DMS153 (cell line): ENCODE measurements around the gene EMSY.
"Not testable (repeated sequence)": the region's sequence is repeated elsewhere in the genome, so short reads cannot be mapped to it uniquely, and the experiment has no call there.

Experiments
- DNase-seq: peaks from one replicate; lab custom pipeline; 2025; lab: John Stamatoyannopoulos, UW

EMSY gene

DNA sequence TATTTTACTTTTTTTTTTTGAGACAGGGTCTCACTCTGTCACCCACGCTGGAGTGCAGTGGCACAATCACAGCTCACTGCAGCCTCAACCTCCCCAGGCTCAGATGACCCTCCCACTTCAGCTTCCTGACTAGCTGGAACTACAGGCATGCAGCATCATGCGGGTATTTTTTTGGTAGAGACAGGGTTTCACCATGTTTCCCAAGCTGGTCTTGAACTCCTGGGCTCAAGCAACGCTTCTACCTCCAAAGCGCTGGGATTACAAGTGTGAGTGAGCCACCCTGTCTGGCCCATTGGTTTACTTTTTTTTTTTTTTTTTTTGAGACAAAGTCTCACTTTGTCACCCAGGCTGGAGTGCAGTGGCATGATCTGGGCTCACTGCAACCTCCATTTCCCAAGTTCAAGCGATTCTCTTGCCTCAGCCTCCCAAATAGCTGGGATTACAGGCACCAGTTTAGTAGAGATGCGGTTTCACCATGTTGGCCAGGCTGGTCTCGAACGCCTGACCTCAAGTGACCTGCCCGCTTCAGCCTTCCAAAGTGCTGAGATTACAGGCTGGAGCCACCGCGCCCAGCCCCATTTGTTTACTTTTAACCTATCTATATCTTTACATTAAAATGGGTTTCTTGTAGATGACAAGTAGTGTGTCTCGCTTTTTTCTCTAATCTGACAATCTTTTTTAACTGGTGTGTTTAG lies 127.5 kb downstream of the EMSY start:
- not testable (repeated sequence) for DNase-seq

DNA sequence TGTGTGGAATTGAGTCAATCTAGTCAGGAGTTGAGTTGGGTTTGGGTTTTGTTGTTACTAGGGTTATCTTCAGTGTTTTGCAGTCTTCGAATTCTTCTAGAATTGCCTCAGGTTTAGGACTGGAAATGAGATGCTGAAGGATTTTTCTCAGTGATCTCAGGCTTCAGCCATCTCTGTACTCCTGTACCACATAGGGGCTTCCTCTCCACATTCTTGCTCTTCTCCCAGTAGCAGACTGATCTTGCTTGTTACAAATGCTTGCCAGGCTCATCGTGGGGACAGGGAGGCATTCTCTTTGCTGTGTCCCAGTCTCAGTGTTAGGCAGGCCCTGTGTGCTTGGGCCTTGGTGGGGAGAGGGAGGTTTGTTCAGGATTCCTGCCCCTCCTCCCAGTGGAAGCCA lies 129.6 kb downstream of the EMSY start:
- no peak for DNase-seq

- DNase-seq: no peak
Observed at GRCh38 chr11:76574879-76575278, 130.1 kb downstream of the EMSY start.

GRCh38 chr11:76577226-76577920 lies 132.6 kb downstream of the EMSY start:
- no peak for DNase-seq

DNA sequence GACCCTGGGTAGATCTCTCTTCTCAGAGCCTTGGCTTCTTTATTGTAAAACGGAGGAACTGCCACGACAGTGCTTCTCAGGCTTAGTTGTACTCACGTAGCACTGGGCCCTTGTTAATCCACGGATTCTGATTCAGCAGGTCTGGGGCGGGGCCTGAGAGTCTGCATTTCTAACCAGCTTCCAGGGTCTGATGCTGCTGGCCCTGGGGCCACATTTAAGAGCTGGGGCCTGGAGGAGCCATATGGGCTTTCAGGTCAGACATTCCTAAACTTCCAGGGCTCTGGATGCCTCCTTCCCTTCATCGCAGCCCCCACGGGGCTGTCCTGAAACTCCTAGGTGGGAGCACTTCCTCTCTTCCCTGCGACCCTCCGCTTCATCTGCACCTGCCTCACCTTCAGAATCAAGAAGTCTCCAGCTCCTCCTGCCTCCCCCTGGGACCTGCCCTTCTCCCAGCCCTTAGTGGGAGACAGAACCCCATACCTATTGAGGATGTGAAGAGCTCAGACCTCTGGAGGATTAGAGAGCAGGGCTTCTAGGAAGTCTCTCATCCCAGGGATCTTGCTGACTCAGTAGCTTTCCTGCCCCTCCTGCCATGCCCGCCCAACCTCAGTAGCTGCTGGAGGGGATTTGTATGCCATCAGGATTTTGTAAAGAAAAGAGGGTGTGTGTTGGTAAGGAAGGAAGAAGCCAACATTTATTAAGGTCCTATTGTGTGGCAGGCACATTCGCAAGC lies 133.3 kb downstream of the EMSY start:
- DNase-seq: no peak

DNA sequence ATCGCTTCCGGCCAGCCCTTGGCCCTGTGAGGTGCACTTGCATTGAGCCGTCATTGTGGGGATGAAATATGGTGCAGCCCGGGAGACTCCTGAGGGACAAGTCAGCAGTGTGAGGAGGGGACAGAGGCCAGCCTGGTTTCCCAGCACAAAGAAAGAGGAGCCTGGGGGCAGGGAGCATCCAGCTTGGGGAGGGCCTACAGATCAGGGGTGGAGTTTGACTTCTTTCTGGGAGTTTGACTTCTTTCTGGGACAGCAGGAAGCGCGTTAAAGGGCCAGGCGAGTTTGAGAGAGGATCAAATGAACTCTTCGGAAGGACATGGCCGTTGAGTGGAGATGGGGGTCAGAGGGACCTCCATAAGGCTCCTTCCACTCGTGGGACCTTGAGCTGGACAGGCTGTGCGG lies 133.8 kb downstream of the EMSY start:
- no peak for DNase-seq

DNA sequence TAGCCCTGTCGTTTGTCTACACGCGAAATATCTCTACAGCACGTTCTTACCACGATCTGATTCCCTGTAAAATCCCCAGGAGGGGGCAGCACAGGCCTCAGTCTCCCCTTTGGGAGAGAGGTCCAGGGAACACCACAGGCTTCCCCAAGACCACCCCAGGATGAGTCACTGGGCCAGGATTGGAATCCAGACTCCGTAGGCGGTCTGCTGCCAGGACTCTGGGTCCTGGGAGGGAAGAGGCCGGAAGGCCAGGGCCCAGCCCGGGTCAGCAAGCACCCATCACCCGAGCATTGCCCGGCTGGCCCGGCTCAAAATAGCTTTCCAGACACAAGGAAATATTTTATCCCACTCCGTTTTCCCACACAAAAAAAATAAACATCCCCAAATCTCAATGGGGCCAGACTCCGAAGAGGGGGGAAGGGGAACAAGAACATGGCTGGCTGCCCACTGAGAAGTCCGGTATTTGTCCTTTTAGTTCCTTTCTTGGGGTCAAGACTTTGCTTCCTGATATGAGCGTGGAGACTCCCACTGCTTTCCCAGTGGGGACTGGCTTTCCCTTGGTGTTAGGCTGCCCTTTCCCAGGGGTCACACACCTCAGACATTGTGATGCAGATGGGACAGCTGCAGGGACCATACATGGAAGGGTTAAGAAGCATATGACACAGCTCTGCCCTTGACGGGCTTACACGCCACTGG lies 134.4 kb downstream of the EMSY start:
- no peak for DNase-seq

DNA sequence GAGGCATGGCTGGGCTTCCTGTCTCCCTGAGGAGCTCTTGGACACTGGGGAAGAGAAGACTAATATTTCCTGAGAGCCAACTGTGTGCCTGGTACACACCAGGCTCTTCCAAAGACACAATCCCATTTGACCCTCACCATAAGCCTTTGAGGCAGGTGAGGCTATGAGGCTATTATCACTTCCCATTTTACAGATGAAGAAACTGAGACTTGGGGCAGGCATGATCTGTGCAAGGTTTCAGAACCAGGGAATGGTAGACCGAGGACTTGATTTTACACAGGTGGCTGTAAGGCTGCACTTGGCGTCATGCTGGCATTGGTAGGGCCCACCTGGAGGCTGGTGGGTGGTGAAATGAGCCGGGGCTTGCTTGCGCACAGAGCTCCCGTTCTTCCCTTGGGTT lies 134.9 kb downstream of the EMSY start:
- no peak for DNase-seq

DNA sequence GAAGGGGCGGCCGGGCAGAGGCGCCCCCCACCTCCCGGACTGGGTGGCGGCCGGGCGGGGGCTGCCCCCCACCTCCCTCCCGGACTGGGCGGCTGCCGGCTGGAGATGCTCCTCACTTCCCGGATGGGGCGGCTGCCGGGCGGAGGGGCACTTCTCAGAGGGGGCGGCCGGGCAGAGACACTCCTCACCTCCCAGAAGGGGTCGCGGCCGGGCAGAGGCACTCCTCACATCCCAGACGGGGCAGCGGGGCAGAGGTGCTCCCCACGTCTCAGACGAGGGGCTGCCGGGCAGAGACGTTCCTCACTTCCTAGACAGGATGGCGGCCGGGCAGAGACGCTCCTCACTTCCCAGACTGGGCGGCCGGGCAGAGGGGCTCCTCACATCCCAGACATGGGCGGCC lies 137.7 kb downstream of the EMSY start:
- not testable (repeated sequence) for DNase-seq

- DNase-seq: no peak
Observed at GRCh38 chr11:76587820-76588454, 143.1 kb downstream of the EMSY start.

DNA sequence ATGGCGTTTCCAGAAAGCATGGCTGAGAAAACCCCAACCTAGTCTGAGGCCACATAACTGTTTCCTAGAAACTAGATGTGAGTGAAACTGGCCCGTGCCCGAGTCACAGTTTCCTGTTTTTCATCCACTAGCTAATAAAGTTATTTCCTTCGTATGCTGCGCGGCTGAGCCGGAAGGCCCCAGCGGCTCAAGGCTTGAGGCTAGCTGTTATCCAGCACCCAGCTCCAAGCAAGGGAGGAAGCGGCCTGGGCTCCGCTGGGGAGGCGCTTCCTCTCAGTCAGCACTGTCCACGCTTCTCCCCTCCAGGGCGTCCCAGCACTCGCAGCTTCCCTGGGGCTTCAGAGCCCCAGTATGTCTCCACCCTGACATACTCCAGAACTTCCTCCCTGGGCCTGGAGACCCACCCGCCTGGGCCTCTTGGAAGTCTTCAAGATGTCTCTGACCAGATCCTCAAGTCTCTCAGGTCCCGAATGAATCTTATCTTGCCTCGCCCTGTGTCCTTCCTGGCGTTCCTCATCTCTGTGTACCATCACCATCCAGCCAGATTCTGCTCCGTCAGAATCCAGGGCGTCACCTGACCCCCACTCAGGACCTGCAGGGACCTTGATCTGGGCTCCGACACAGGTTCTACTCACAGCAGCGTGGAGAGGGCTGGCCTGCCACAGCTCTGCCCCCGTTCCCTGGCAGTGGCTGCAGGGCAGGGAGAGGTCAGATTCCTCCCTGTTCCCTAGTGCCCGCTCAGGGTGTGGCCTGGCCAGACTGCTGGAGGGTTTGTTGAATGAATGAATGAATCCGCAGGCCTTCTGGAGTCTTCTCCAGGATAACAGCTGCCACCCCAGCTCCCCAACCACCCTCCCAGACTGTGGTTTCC lies 143.9 kb downstream of the EMSY start:
- DNase-seq: no peak

DNA sequence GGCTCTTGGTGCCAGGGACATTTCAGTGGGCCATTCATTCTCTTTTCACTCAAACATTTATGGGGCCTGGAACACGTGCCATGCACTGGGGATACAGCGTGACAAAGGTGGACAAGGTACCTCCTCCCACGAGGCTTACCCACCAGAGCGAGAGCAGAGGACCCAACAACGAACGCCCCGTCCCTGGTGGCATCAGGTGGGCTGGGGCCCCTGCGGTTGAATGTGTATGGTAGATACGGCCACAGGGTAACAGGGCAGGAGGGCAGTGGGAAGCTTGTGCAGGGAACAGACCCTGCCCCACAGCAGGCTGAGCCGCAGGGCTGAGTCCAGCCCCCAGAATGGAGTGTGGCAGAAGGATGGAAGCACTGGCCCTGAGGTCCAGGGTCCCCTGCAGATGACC lies 144.7 kb downstream of the EMSY start:
- no peak for DNase-seq

- no peak for DNase-seq
Observed at GRCh38 chr11:76589964-76590950, 145.4 kb downstream of the EMSY start.

DNA sequence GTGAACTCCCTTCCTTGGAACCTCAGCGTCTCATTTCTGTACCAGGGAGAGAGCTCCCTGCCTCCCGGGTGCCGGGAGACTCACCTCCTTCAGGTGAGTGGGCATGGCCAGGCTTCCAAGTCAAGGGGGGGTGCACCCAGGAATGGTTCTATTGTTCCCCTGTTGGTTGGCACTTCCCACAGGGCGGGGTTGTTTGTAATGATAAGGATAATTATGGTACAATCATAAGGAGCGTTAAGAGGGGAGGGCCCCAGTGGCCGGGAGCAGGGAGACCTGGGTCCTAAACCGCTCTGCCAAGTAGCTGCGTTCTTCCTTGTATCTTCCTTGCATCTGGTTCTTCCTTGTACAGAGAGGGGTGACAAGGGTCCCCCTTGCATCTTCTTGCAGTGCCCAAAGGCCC lies 146.6 kb downstream of the EMSY start:
- DNase-seq: no peak

DNA sequence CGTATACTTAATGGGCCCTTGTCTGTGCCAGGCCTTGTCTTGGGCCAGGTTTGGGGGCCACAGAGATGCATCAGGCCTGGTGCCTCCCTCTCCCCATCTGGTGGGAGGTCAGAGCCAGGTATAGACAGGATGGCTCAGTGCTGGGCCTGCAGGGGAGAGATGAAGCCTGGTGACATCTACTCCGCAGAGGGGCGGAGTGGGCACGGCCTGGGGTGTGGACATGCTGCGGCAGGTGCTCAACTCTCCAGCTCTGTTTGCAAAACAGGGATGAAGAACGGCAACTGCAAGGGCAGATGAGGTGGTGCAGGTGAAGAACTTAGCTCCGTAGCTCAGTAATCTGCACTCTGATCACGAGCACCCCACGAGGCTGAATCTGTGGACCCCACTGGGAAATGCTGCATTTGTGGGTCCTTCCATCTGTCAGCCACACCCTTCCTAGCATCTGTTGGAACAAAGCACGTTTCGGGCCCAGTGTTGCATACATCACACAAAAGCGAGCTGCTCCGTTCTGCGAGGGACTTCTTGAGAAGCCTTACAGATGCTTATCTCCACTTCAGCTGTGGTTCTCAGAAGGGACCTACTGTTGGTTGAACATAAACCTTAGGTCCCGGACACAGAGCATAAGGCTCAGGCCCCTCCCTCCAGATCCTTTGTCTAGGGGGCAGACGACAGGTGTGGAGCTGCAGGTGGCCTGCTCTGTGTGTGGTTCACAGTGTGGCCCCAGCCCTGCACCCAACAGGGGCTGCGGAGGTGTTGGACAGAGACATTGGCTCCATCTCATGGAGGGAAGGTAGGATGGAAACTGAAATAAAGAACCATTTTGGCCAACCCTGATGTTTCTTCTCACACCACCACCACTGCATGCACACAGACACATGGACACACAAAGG lies 147.5 kb downstream of the EMSY start:
- no peak for DNase-seq

GRCh38 chr11:76592961-76593360 lies 148.1 kb downstream of the EMSY start:
- no peak for DNase-seq

- DNase-seq: not testable (repeated sequence)
Observed at GRCh38 chr11:76595091-76595490, 150.3 kb downstream of the EMSY start.

DNA sequence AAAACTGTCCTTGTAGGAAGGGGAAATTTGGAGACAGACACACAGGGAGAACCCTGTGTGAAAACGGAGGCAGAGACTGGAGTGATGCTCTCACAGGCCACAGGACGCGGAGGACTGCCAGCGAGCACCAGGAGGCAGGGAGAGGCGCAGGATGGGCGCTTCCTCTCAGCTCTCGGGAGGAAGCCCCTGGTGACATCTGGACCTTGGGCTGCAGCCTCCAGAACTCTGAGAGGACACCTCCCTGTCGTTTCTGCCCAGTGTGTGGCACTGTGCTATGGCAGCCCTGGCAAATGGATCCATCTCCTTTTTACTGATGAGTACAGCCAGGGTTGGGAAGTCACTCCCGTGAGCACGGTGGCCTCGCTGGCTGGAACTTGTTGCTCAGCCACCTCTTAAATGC lies 151.8 kb downstream of the EMSY start:
- DNase-seq: no peak
